ENCODE measurements around the gene ASB5. TPM values are rescaled to one million over a fixed set of nuclear protein-coding genes. Genes with fewer than 3 reads are reported as not detected.
"Not testable (repeated sequence)": the region's sequence is repeated elsewhere in the genome, so short reads cannot be mapped to it uniquely, and the experiment has no call there.

Gene ASB5
- total RNA-seq, 1 donor from 2014 or later = 4.5 TPM

DNA sequence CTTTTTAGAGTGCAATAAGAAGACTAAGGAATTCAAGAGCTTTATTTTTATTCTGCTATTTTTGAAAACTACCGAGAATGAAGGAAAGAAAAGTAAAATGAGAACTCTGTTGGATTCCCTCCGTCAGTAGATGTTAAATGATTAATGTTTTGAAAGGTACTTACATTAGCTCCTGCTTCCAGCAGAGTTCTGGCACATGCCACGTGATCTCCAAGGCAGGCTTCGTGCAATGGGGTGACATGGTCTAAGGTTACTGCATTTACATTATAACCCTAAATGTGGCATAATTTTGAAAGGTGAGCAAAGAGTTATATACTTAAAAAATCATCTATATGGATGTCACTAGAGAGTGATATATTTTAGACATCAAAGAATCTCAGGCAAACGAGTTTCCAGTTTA is 46.9 kb downstream of the ASB5 start:
- no peak for DNase-seq (ENCODE audit: low spot score)

DNA sequence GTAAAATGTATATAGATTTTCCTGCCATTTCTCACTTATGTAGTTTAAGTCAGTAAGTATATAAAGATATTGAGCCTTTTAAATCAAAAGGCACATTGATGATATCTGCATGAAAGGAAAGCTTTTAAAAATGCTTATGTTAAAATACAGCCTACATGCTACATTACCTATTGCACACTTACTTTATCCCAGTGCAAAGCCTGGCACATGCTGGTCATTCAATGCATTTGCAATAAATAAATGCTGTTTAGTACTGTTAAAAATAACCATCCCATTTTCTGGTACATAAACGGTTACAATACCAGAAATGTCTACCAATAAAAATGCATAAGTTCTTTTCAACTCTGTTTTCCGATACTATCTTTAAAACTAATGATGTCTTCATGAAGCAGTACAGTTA is 51.5 kb downstream of the ASB5 start:
- DNase-seq (ENCODE audit: low spot score) = no peak

DNA sequence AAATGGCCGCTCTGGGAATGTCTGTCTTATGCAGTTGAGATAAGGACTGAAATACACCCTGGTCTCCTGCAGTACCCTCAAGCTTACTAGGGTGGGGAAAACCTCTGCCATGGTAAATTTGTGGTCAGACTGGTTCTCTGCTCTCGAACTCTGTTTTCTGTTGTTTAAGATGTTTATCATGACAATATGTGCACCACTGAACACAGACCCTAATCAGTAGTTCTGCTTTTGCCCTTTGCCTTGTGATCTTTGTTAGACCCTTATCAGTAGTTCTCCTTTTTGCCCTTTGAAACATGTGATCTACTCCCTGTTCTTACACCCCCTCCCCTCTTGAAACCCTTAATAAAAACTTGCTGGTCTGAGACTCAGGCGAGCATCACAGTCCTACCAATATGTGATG is 56.7 kb downstream of the ASB5 start:
- DNase-seq (ENCODE audit: low spot score) = not testable (repeated sequence)

DNA sequence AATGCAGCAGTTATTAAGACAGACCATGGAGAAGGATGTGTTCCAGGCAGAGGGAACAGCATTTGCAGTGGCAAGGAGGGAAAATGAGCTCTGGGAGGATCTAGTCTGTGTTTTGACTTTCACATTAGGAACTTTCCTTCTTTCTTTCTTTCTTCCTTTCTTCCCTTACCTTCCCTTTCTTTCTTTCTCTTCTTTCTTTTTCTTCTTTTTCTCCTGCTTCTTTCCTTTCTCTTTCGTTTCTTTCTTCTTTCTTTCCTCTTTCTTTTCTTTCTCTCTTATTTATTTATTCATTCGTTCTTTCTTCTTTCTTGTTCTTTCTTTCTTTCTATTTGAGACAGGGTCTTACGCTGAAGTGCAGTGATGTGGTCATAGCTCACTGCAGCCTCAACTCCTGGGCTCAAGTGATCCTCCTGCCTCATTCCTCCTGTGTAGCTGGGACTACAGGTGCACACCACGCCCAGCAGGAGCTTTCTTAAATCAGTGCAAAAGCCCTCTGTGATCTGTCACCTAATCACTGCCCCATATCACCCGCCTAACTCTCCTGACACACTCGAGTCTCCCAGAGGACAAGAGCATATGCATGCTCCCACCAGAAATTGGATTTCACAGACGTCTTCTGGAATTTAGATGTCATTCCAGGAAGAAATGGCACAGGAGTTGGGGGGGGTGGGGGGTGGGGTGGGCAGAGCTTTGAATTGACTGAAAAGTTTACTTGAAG is 58.3 kb downstream of the ASB5 start:
- no peak for DNase-seq (ENCODE audit: low spot score)

DNA sequence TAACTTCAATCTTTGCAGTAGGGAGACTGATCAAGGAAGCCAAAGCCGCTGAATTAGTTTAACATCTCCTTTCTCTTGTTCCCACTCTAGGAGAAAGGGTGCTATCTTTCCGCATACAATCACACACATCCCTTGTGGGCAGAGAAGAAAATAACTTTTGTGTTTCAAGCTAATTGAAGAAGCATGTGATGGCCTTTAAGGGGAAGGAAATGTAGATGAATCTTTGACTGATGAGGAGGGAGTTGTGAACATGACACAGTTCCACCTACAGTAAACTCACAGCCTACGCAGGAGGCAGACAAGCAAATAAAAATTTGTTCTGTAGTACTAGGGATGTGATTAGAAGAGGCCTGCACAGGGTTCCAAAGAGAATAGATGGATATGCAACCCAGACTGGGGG is 58.9 kb downstream of the ASB5 start:
- no peak for DNase-seq (ENCODE audit: low spot score)

DNA sequence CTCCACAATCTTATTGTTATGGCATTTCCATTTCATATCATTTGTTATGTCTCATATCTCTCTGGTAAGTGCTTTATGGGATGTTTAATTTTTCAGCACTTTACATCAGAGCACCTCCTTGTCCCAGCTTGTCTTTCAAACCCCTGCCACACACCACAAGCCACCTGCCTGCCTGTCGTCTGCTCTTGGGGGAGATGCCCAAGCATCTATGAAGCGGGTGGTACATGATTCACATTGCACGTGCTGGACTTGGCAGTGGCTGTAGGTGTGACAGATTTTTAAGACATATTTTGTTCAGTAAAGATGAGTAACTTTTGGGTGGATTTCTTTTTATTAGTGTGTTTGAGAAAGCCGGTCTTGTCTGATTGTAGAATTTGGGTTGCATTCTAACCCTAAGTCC is 59.5 kb downstream of the ASB5 start:
- no peak for DNase-seq (ENCODE audit: low spot score)

DNA sequence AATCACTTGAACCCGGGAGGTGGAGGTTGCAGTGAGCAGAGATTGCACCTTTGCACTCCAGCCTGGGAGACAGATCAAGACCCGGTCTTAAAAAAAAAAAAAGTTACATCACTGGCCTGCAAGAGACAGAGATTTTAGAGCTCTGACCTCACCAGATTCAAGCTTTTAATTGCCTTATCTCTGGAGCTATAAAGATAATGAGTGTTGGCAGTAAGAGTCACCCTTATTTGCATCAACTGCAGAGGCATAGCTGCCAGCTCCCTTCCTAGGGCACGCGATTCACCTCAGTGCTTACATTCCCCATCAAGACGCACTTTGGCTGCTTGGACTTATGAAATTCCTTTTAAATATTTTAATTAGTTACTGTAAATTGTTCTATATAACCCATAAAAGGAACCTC is 61.2 kb downstream of the ASB5 start:
- DNase-seq (ENCODE audit: low spot score) = no peak

DNA sequence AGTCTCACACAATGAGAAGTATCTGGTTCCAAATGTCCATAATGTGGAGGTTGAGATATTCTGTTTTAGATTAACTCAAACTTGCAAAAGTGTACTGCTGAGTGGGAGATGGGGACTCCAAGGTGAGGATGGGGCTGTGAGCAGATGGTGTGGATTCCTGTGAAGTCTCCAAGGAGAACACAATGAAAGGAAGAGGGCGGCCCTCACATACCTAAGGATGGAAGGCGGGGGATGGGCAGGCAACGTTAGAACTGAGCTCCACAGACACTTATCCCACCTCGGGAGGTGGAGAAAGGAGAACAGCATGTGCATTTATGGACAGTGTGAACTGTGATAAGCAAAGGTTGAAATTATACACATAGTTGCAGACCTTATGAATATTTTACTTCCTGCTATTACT is 63.7 kb downstream of the ASB5 start:
- no peak for DNase-seq (ENCODE audit: low spot score)

DNA sequence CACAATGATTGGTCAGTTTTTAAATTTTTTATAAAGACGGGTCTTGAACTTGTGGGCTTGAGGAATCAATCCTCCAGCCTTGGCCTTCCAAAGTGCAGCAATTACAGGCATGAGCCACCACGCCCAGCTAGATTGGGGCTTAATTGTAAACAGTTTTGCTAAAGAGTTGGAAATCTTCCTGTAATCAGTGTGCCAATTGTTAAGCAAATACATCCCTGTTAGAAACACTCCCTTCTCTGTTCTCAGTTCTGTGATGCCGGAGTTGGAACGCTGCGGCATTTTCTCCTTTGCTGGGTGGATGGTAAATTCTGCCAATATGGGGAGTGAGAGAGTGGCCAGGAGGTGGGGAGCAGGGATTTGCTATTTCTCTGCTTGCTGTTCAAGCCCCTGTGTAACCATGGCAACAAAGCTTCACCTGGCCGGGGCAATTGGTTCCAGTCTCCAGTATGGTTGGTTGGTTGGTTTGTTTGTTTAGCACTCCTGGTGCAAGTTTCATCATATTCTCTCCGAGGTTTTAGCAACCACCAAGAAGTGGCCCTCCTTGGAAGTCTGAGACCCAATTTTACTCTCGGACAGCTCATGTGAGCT is 70.6 kb downstream of the ASB5 start:
- no peak for DNase-seq (ENCODE audit: low spot score)

DNA sequence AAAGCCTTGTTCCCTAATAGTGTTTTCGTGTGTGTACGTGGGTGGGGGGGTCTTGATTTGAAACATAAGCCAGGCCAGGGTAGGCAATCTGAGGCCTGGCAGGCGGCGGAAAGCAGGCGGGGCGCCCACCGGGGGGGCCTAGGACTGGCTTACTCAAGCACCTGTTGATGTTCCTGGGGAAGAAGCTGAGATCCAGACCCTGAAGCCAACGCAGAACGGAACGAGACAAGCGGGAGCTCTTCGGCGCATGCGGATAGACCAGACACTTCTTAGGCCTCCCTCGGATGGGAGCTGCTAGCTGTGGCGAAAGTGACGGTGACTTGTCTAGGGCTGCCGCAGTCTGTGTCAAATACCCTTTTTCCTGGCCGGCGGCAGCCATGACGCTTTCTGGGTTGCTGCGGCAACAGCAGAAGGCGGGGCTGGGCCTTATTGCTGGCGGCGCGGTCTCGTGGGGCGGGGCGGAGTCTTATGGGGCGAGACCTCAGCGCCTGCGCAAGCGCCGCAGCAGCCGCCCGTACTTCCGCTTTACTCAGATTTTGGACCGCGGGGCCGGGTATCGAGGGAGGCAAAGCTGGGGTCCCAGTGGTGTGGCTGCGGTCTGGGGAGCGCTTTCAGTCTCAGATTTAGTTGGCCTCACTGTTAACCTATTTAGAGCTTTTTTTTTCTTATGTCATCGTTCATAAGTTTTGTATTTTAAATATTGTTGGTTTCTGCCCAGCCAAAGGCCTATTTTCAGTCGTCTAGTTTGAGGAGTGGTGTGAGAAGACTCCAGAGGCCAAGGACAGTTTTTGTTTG is 73.6 kb downstream of the ASB5 start, which contains the start of gene SPATA4:
Gene SPATA4 (minus strand): TSS at position 402 of the 795 bp plus-strand sequence. CDS start 23 bp downstream, at position 379.
- DNase-seq (ENCODE audit: low spot score) = peak; percentile 94

DNA sequence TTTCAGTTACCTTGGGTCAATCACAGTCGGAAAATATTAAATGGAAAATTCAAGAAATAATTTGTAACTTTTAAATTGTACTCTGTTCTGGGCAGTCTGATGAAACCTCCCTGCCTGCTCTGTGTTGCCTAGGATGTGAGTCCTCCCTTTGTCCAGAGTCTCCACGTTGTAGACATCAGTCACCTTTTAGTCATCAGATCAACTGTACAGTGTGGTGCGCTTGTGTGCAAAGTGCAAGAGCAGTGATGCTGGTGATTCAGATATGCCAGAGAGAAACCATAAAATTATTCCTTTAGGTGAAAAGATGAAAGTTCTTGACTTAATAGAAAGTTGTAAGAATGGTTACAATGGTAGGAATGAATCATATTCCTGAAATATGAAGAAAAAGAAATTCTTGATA is 75.1 kb downstream of the ASB5 start:
- DNase-seq (ENCODE audit: low spot score) = no peak

DNA sequence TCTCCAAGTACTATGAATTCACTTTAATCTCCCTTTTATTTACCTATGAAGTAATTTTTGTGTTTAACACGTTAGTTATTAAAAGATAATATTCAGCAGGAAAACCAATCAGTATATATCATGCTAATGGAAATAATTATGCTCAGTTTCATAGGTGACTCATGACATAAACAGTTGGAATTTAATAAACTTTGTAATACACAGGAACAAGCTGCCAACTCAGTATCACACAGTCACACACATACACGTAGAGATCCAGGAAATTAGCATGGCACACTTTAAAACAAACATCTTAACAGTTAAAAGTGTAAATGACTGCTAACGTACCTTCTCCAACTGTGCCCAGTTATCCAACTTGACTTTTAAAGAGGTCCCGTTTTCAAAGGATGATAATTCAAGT is 75.9 kb downstream of the ASB5 start:
- DNase-seq (ENCODE audit: low spot score) = no peak

DNA sequence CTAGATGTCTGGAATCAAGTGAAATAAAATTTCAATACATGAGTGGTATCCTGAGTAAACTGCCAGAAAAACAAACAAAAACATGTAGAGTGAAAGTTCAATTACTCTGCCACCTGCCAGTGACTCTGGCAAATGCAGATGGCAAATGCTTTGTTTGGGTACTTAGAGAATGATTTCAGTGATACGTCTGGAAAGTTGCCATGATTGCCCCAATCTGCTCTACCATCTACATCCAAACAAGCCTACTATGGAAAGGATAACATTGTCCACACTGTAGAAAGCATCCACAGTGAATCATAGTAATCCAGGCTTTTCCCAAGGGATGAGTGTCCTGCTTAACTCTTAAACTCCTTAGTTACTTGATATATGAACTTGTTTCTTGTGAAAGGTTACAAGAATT is 77.0 kb downstream of the ASB5 start:
- DNase-seq (ENCODE audit: low spot score) = no peak

DNA sequence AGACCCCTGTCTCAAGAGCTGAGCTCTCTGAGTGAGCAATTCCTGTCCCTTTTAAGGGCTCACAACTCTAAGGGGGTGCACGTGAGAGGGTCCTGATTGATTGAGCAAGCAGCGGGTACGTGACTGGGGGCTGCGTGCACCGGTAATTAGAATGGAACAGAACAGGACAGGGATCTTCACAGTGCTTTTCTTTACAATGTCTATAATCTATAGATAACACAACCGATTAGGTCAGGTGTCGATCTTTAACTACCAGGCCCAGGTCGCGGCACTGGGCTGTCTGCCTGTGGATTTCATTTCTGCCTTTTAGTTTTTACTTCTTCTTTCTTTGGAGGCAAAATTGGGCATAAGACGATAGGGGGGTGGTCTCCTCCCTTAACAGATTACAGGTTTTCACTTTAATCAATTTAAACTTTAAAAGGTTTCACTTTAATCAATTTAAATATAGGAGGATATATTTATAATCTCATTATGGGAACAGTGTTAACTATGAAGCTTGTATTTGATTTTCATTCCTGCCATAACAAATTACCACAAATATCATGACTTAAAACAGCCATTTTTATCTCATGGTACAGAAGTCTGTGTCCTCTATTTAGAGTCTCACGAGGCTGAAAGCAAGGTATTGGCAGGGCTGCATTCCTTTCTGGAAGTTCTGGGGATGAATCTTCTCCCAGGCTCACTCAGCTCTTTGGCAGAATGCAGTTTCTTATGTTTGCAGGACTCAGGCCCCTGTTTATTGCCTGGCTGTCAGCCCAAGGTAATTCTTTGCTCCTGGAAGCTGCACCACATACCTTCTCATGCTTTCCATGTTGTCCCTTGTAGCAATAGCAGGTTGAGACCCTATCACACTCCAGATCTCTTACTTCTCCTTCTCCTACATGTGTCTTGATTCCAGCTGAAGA is 78.9 kb downstream of the ASB5 start:
- no peak for DNase-seq (ENCODE audit: low spot score)

DNA sequence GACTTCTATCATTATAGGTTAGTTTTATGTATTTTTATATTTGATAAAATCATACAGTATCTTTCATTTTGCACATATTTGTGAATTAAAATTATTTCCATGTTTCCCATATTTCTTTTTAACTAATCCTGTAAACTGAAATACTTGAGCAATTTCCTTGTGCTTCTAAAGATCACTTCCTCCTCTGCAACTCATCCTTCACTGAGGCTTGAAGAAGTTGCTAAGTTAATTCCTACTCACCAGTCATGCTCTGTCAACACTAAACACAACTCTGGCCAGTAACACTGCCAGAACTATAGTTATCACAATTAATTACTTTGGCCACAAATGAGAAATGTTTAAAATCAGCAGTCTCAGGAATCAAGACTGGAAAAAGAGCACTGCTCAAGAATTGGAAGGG is 80.4 kb downstream of the ASB5 start:
- DNase-seq (ENCODE audit: low spot score) = no peak

DNA sequence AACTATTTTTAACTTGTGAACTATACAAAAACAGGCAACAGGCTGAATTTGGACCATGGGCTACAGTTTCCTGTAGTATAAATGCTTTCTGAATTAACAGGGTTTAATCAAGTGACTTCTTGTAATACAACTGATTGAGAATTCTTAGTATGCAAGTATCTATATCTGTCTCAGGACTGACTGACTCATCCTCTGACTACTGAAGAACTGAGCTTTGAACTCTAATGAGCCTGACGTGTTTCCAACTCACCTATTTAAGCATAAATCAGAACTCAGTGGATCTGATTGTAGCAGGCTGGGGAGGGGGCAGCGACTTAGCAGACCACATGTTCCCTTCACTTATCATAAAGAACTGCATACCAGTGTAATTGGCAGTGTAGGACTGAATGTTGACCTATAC is 81.4 kb downstream of the ASB5 start:
- DNase-seq (ENCODE audit: low spot score) = no peak

DNA sequence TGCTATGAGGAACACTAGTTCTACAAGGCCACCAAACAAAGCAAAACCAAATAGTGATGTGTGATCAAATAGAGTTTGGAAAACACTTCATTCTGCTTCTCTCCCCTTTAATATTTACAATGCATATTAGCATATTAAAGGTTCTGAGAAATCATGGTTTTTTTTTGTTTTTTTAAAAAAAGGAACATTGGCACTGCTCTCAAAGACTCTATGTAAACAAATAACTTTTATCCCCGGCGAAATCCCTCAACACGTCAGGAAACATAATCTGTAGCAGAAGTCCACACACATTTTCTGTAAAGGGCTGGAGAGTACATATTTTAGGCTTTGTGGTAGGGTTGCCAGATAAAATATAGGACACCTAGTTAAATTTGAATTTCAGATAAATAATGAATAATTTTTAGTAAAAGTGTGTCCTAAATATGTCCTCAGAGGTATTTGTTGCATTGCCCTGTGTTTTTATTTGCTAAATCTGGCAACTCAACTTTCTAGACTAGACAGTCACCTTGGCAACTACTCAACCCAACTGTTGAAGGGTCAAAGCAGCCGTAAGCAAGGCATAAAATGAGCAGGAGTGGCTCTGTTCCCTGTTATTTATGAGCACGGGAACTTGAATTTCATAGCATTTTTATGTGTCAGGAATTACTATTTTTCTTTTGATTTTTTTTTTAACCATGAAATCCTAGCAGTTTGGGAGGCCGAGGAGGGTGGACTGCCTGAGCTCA is 82.2 kb downstream of the ASB5 start:
- no peak for DNase-seq (ENCODE audit: low spot score)

DNA sequence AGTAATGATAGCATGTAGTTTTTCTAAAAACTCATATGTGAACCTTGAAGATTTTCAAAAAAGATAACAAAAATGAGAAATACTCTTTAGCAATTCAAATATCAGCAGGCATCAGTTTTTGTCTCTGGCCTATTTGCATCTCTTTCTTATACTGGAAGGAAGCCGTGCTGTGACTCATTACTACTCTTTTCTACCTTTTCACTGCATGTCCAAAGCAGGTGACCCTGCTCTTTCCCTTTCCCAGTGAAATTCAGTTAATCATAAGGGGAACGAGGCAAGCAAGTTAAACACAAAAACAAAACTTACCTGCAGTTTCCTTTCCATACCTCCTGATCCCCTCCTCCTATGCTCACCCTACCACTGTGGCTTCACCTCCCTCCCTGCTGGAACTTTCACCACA is 83.0 kb downstream of the ASB5 start:
- no peak for DNase-seq (ENCODE audit: low spot score)

DNA sequence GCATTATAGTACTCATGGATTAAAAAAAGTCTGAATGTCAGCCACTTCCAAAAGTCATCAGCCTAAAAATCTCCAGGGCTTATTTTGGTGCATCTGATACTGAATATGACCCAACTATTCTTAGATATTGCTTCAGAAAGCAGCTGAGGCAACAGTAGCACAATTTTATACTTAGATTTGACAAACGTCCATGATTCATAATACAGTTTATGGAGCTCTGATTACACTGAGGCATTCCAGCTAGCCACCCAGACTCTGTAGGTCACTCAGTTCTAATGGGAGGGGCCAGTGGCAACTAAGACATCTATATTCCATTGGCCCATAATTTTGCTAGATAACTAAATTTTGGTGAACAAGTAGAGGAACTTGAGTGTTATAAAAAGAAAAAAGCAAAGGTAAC is 84.0 kb downstream of the ASB5 start:
- DNase-seq (ENCODE audit: low spot score) = no peak

Data from mucosa of gallbladder (tissue), 1 donor.